GM19025 (cell line): Measurements from ENCODE around the gene IRX4.

Experiments
- ATAC-seq: cut with Tn5 transposase; IDR thresholded peaks from one replicate; pipeline ENCODE4 v1.9.1; 2021; ENCODE audit warnings: mild to moderate bottlenecking, low read depth, moderate library complexity; ENCODE audit not compliant: unreplicated experiment

The IRX4 gene

DNA sequence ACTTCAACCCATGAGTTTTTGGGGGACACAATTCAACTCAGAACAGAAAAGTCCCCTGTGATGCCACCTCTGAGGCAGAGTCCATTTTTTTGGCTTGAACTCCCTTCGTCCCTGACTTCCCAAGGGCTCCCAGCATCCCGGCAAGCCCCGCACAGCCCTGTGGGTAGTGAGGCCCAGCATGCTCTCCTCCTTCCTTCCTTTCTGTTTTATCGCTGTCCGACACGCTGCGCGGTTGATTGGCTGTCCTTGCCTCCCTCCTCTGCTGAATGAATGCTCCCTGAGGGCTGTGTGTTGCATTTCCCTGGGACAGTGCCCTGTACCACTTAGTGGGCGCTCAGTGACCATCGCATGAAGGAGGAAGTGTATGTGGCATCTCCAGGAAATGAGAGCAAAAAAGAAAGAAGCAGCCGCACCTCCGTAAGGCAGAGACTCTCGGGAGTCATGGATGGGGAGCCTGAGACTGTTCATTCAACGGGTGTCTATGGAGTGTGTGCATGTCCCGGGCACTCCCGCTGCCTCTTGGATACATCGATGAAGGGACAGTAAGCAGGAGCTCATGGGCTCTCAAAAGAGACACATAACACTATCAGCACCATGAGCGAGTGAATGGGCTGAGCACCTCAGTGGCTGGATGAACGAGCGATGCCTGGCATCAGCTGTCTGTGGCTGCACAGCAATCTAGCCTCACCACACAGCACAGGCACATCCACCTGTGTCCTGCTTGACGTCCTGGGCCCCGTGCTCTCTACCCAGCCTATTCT is 10.1 kb upstream of the IRX4 start:
- ATAC-seq = no peak

DNA sequence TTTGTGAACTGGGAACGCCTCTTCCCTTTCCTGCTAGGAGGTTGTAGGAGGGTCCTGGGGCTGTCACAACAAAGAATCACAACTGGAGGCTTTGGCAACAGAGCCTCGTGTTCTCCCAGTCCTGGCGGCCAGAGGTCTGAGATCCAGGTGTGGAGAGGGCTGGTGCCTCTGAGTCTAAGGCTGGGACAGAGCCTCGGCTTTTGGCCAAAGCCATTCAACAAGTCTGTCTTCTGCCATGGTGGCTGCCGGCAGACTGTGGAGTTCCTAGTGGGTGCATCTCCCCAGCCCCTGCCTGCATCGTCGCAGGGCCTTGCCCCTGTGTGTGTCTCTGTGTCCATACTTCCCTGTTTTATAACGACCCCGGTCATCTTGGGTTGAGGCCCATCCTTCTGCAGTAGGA is 9.5 kb upstream of the IRX4 start:
- ATAC-seq = no peak

DNA sequence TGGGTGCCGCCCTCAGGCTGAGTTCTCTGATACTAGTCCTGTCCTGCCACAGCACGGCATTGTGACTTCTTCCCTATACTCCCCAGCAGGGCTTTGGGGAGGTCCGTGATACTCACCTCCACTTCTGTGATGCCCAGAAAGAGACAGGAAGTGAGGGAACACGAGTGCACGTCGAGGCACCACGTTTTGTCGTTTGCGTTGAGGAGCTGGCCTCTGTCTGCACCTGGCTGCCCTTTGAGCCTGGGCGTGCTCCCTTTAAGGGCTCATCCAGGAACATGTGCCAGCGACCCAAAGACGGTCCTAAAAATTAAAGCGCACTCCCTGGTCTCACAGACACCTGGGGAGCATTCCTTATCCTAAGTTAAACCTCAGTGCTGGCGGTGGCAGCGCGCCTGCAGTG is 8.7 kb upstream of the IRX4 start:
- ATAC-seq = no peak

- no peak for ATAC-seq
These were observed 7.6 kb upstream of the IRX4 start for GRCh38 chr5:1890296-1890695.

GRCh38 chr5:1889321-1890065 is 6.8 kb upstream of the IRX4 start:
- no peak for ATAC-seq

DNA sequence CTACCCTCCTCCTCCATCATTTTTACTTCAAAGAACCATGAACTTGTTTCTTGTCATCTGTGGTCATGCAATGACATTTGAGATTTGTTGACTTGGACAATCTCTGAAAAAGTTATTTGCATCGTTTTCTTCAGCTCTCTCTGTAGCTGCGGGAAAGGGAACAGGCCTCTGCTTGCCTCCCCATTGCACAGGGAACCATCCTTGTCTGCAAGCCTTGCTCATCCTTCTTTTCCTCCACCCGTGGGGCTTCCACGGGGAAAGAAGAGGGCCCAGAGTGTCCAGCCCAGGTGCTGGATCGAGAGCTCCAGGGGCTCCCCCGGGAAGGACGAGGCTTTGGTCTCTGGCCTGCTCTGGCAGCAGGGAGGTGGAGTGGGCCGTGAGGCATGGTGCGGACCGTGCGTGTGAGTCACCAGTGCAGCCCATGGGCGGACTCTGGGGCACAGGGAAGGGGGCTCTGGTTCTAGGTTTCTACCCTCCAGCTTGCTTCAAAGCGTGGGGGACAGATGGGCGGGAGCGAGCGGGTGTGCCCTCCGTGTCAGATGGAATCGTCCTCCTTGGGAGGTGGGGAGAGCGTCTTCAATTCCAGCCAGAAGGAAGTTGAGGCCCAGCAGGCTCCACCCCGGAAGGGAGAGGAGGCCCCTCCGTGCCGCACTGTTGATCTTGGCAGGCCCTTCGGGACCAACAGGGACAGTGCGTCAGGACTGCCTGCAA is 6.0 kb upstream of the IRX4 start:
- ATAC-seq = no peak

GRCh38 chr5:1887588-1888360 is 5.0 kb upstream of the IRX4 start:
- no peak for ATAC-seq

- ATAC-seq = no peak
These were observed 4.3 kb upstream of the IRX4 start for GRCh38 chr5:1886846-1887587.

GRCh38 chr5:1885868-1886845 is 3.4 kb upstream of the IRX4 start:
- ATAC-seq = no peak

- ATAC-seq = no peak
These were observed 2.7 kb upstream of the IRX4 start for GRCh38 chr5:1885404-1885755.

- no peak for ATAC-seq
These were observed 2.1 kb upstream of the IRX4 start for GRCh38 chr5:1884678-1885403.

DNA sequence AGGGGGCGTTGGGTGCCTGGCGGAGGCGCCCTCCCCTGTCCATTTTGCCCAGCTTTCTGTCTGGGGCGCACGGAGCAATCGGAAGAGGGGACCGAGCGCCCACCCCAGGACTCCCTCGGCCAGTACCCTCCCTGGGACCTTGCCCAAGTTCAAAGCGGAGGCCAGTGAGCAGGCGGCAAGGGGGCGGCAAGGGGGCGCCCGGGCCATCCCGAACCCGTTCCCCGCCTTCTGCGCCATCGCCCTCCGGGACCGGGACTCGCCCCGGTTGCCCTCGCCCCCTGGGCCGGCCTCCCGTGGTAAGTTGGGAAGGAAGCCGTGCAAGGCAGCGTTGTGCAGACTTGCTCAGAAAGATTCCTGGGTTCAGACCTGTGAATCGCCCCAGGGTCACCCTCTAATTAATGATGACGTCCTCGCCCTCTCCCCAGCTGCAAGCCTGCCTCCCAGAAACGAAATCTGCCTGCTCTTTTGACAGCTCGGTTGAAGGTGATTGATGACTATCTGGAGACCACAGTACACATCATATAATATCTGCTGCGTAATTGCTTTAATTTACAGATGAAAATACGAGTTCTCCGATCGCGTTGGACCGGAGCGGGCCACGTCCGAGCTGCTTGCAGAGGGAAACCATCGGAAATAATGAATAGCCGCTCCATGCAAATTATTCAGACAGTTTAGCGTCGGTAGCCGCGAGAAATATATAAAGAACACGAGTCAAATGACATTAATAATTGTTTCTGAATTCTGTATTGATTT is 1.4 kb upstream of the IRX4 start:
- no peak for ATAC-seq

DNA sequence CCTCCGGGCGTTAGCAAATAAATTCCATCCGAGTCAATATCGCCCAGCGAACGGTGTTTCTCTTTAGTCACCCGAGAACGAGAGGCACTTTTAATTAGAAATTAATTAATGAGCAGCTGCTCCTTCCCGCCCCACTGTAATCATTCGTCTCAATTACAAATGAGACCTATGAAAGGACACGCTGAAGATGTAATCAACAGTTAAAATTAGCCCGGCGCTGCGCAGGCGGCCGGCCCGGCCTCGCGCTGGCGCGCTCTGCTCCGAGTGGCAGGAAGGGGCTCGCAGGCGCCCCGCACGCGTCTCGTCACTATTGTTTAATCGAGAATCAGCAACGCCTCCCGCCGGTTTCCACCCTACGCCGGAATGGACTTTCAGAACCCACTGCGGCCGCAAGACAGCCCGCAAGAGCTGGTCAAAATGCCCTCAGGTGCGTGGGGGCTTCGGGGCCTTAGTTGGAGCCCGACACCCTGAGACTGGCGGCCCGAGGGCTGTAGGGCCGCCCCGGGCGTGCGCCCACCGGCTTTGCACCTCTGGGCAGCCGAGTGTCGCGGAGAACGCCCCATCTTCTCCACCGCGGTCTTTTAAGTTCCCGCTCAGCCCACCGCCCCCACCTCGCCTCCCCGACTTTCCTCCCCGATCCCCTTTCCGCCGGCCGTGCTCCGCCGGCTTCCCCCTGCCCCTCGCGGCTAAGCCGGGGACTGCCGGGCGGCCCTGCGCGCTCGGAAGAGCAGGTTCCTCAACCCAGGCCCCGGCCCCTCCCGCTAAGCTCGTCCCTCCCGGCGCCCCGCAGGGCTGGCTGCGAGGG is 597 bp upstream of the IRX4 start:
- ATAC-seq = no peak

GRCh38 chr5:1881731-1882336 is 891 bp downstream of the IRX4 start:
- no peak for ATAC-seq

GRCh38 chr5:1881098-1881572 is 1.6 kb downstream of the IRX4 start:
- ATAC-seq = no peak

- no peak for ATAC-seq
These were observed 2.2 kb downstream of the IRX4 start for GRCh38 chr5:1880377-1881025.
